Adrenal gland (tissue), 5 donors: ENCODE data around the gene ARHGAP25.

Experiments used
- POLR2A ChIP-seq, 2 donors: fragments of 450-650 bp; IDR thresholded peaks; one replicate each; pipeline ENCODE4 v1.6.1; 2017; ENCODE audit warnings: antibody characterized with exemption in 2 of 2, mild to moderate bottlenecking in 2 of 2, moderate library complexity in 1 of 2
- TF ChIP-seq, protein P1 (sequence below), 6 experiments: fragments of 450-650 bp in 4 of 6; fragments of 200-600 bp in 2 of 6; sonication (generic) in 1 of 6; IDR thresholded peaks; 1 replicate in 5 of 6; 2 replicates in 1 of 6; pipeline versions ENCODE4 v1.5.1 to v1.8.0; 2016 to 2021; ENCODE audit warnings: antibody characterized with exemption in 6 of 6, mild to moderate bottlenecking in 2 of 6, moderate library complexity in 1 of 6
- donor health status: DM: no; HTN: no; CAD: no.

DNA sequence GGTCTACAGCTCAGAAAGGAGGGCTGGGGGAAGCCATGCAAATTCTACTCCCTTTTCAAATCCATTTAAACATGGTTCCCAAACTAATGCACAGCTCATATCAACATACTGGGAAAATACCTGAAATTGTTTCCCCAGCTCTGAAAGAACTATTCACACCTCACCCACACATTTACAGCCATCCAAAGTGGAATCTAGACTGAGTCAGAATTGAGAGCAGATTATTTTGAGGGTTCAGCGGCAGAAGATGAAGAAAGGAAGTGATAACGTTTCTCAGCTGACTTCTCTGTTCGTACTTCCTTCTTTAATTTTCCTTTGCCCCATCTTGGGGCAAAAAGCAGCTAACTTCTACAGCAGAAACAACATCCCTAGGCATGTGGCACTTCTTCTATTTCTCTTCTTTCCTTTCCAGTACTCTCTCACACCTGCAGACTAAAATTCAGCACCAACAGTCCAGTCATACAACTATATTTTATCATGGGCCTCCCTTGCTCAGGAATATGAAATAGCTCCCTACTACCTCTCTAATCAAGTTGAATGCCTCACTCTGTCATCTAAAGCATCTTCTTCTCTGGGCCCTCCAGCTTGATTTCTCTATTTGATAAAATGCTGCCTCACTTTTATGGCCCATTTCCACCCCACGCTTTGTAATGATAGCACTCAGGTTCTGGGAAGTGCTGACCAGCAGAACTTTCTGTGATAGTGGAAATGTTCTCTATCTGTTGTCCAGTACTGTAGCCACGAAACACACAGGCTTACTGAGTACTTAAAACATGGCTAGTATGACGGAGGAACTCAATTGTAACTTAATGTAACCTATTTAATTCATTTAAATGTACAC is 35.9 kb downstream of the ARHGAP25 start:
- no peak for TF ChIP-seq POLR2A (IDR thresholded peaks at IDR 0.05)
- TF ChIP-seq, protein P1, sequence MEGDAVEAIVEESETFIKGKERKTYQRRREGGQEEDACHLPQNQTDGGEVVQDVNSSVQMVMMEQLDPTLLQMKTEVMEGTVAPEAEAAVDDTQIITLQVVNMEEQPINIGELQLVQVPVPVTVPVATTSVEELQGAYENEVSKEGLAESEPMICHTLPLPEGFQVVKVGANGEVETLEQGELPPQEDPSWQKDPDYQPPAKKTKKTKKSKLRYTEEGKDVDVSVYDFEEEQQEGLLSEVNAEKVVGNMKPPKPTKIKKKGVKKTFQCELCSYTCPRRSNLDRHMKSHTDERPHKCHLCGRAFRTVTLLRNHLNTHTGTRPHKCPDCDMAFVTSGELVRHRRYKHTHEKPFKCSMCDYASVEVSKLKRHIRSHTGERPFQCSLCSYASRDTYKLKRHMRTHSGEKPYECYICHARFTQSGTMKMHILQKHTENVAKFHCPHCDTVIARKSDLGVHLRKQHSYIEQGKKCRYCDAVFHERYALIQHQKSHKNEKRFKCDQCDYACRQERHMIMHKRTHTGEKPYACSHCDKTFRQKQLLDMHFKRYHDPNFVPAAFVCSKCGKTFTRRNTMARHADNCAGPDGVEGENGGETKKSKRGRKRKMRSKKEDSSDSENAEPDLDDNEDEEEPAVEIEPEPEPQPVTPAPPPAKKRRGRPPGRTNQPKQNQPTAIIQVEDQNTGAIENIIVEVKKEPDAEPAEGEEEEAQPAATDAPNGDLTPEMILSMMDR (IDR thresholded peaks at IDR 0.05), result no peak
